HG03378 (cell line): ENCODE data around the gene BLOC1S1.

ENCODE experiments used
- ATAC-seq: cut with Tn5 transposase; IDR thresholded peaks from one replicate; pipeline ENCODE4 v1.9.1; 2021; ENCODE audit warnings: mild to moderate bottlenecking, moderate library complexity; ENCODE audit not compliant: unreplicated experiment

The BLOC1S1 gene

DNA sequence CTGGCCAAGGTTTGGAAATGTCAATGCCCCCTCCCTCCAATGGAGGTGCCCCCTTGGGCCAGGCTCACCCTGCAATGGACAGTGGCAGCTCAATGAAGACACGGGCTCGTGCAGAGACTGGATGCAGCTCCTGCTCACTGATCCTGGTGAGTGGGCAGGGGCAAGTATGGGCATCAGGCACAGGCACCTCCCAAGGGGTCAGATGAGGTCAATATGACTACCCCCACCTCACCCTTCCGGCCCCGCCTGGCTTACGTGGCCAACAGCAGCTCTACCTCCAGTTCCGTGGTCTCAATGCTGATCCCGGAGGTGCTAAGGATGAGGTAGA, 21.7 kb upstream of the BLOC1S1 start:
- no peak for ATAC-seq

- no peak for ATAC-seq
These were observed 21.2 kb upstream of the BLOC1S1 start for GRCh38 chr12:55694651-55695050.

DNA sequence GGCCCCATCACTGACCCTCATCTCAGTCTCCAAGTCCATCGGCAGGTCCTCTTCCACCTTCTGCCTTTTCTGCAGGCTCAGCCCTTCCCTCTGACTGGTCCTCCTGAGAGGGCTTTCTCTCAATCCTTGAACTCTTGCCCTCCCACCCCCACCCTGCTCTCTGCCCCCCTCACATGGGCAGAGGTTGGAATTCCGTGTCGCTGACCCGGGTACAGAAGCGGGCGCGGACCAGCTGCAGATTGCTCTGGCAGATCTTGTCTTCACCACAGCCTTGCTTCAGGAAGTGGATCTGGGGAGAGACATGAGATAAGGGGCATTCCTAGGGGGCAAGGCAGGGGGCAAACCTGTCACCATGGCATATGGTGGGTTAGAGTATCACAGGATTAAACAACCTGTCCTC, 20.5 kb upstream of the BLOC1S1 start:
- no peak for ATAC-seq

GRCh38 chr12:55696141-55696540, 19.7 kb upstream of the BLOC1S1 start:
- ATAC-seq: no peak

- ATAC-seq: no peak
These were observed 18.9 kb upstream of the BLOC1S1 start for GRCh38 chr12:55696796-55697462.

- ATAC-seq: no peak
These were observed 18.2 kb upstream of the BLOC1S1 start for GRCh38 chr12:55697686-55698085.

- ATAC-seq: no peak
These were observed 17.4 kb upstream of the BLOC1S1 start for GRCh38 chr12:55698241-55698955.

GRCh38 chr12:55698965-55699364, 16.9 kb upstream of the BLOC1S1 start:
- no peak for ATAC-seq

GRCh38 chr12:55699471-55700055, 16.3 kb upstream of the BLOC1S1 start:
- no peak for ATAC-seq

DNA sequence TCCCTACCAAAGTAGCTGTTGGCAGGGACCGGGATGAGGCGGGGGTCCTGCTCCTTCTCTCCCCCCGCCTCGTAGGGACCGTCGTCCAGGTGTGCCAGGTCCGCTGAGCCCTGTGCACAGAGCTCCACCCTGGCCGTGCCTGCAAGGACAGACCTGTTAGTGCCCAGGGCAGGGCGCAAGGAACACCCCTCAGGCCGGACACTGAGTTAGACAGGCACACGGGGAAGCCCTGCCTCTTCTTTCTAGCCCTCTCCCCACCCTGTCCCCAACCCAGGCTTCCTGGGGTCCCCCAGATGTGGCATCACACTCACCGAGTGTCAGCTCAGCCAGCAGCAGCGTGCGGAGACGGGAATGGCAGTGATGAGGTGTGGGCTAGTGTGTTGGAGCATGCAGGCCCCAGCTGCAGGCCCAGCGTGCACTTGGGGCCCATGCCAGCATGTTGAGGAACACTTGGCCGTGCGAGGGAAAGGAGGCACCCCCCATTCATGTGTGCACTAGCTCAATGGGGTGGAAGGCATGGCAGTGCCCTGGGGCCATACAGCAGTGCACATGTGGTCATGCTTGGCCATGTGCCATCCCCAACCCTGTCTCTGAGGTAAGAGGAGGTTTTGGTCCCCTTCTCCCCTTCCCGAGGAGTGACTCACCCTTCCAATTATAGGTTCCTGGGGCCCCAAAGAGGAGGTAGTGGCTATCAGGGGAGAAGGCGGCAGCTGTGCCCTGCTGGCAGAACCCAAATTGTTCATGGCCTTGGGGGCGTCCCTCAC, 15.4 kb upstream of the BLOC1S1 start:
- no peak for ATAC-seq

DNA sequence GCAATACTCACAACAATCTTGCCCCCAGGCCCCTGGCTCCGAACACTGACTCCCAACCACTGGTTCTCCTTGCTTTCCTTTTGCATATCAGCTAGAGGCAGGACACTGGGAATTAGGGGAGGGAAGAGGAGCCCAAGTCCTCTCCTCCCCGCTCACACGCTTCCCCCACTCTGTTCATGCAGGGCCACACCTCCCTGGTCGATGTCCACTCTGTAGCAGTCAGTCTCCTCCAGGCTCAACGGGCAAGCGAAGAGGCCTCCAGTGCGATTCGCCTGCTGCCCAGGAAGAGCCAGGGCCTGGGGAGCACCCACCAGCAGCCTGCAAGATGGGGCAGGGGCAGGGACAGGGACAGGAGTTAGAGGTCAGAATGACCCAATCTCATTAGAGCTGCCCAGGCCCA, 13.0 kb upstream of the BLOC1S1 start:
- no peak for ATAC-seq

- no peak for ATAC-seq
These were observed 12.6 kb upstream of the BLOC1S1 start for GRCh38 chr12:55703288-55703687.

DNA sequence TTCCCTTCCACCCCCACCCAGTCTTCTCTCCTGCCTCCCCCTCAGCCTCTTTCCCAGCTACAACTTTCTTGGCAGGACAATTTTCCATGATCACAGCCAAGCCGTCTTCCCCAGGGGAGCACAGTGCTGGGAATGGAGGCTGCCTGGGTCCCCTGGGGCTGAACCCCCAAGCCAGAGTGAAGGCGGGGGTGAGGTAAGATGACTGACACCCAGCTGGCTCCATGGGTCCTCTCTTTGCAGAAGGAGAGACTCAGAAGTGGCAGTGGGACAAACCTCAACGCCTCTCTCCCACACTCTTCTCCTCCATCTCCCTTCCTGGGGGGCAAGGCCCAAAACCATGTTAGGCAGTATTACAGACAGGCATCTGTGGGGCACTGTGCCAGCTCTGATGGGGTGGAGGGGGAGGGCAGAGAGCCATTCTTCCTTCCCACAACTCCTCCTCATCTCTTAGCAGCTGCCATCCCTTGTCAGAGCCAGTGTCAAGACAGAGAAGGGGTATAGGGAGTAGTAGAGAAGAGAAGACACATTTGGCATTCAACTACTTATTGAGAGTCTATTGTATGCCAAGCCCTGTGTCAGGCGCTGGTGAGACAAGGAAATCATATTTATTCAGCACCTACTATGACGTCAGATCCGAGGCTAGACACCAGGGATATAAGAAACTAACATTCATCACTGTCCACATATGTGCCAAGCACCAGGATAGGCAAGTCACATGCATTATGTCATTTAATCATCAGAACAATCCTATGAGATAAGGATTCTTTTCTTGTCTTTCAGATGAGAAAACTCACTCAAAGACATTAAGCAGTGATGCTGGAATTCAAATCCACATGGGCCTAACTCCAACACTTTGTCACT, 11.7 kb upstream of the BLOC1S1 start:
- ATAC-seq: no peak

DNA sequence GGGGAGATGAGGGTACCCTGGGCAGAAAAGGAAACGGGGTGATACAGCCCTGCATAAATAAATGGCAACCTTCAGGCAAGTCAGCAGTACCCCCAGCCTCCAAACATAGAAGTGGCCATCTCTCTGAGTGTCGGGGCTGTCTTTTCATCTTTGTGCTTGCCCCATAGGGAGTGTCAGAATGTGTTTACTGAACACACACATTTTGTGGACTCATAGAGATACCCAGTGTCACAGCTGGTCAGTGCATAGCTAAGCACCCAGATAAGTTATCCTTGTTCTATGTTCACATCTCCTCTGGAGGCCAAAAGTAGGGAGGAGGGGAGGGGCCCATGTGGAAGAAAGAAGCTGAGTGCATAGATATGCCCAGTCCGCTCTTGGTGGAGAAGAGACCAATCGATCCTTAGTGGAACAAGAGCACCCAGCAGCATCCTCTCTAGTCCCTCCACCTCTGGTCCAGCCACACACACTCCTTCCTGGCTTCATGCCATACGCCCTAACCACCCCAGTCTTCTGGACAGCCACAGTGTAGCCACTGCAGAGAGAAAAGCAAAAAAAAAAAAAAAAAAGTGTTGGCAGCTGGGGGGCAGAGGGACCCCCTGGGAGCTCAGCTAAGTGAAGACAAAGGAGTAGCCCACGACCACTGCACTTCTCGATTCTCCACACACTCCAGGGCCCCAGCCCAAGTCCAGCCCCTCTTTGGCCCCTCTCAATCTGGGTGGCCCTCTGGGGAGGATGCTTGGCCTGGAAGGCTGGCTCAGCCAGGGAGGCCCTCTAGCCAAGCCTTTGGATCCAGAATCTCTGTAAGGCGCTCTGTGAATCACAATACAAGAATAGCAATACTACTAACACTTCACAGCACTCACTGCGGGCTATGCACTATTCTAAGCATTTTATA, 10.8 kb upstream of the BLOC1S1 start:
- ATAC-seq: no peak

DNA sequence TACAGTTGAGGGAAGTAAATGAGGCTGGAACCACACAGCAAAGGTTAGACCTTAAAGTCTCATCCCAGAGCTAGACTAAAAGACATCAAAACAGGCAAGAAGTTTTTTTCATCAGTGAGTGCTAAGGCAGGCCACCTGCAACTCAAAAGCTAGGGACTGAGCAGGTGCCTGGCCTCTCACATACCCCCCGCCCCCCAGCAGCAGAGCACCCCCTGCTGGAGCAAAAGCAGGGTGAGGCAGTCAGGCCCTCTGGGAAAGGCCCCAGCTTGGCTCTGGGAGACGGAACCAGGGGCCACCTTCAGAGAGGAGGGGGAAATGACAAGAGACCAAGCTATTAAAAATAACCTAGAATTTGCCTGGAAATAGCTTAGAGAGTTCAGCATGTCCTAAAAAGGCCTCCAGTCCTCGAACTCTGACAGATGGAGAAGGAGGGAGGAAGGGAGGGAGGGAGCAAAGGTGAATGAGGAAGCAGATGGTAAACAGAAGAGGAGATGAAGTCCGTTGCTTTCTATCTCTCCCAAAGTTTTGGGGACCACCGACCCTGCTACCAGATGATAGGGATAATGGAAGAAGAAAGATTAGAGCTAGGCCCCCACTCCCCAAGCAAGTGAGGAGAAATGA, 10.0 kb upstream of the BLOC1S1 start:
- ATAC-seq: no peak

DNA sequence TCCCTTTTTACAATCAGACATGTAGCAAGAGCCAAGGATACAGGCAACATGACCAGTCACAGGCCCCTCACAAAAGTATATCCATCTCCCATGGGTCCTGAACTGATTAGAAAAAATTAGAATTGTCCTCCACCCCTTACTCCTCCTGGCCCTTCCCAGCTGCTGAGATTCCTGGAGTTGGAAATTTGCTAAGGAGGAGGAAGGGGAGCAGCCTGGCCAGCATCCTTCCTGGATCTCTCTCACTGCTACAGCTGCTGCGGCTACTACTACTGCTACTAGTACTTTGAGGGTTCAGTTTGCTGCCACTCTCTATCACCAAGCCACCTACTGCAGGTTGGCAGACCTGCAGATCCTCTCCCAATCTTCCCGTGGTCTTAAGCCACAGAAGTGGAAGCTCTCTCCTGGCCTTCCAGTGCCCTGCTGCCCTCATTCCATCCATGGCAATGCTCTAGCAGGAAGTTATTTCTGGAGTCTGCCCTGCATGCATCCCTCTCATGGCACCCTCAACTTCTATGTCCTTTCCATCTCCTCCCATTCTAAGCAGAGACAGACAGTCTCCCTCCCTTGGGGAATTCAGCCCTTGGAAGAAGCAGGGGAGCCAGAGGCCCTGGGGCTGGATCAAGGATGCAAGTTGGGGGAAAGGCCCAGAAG, 9.2 kb upstream of the BLOC1S1 start:
- no peak for ATAC-seq

GRCh38 chr12:55707219-55707671, 8.6 kb upstream of the BLOC1S1 start:
- no peak for ATAC-seq

DNA sequence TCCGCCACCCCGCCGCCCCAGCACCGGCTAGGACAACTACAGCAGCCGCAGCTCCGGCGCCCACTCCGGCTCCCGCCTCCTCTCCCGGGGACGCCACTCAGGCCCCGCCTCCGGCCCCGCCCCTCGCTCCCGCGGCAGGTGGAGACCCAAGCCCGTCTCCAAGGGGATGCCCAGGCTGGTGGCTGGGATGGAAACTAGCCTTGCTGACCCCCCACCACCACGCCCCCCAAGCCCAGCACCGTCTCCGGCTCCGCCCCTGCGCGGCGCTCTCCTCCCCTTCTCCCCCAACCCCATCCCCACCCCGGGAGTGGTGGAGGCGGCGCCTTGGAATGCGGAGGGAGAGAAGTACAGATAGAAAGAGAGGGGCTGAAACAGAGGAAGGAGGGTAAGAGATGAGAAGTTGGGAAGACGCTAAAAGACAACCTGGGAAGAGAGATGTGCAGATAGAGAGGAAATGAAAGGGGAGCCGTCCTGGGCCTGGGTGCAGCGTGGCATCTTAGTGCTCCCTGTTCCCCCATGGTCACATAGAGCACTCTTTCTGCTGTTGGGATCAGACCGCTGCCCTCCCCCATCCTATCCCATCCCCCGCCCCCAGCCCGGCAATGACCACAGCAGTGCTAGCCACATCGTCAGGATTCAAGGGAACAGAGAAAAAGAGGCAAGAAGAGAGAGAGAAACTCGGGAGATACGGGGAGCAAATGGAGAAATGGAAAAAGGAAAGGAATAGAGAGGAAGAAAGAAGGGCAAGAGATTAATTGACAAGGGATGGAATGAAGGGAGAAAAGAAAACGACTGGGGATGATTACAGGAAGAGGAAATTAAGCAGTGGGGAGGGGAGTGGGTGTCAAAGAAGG, 7.8 kb upstream of the BLOC1S1 start, which contains the start of gene ITGA7:
TSS of gene ITGA7 (minus strand) at position 64 of the 854 bp plus-strand sequence. CDS start 222 bp downstream, outside the sequence.
- no peak for ATAC-seq
